IPS-NIHi11 (cell line): Measurements from ENCODE around the gene ACSS1.

ENCODE experiments used
- DNase-seq: peaks from one replicate; pipeline ENCODE4 v3.0.0; 2012; ENCODE audit warnings: mixed read lengths, low spot score

ACSS1 gene

GRCh38 chr20:25058847-25059810 lies 1.2 kb upstream of the ACSS1 start:
- DNase-seq, result no peak

GRCh38 chr20:25057234-25058050 lies 497 bp downstream of the ACSS1 start:
- DNase-seq, result peak; percentile 75

- DNase-seq, result no peak
Observed at GRCh38 chr20:25056690-25057233, 1.2 kb downstream of the ACSS1 start.

DNA sequence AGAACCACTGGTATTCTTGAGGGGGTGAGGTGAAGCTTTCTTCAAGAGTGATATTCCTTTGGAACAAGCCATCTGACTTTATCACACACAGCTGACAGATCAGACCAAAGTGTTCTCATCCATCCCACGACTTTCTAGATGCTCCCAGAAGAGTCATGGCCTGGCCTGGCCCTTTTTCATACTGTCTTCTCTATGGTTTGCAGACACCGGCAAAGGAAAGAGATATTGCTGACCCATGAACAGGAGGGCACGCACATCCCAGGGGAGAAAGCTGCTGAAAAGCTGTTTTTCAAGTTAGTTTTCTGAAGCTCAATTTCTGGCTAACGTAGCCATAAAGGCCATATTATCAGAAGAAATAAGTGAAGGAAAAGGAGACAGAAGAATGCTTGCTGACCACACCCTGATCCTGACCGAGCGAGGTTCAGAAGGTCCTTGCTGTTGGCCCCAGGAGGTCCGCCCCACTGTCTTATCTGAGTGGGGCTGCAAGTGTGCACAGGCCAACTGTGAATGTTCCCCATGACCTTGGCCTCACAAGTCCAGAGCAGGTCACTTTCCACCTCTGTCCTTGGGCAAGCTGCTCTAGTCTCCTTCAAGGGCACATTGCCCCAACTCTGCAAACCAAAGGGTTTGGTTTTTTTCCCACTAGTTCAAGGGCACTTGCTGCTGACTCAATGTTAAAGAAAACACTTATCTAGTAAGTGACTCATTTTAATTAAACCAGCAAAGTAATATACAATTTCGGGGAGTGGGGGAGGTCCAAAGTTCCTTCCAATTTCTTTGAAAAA lies 2.0 kb downstream of the ACSS1 start:
- no peak for DNase-seq

- DNase-seq, result no peak
Observed at GRCh38 chr20:25054995-25055629, 2.8 kb downstream of the ACSS1 start.

DNA sequence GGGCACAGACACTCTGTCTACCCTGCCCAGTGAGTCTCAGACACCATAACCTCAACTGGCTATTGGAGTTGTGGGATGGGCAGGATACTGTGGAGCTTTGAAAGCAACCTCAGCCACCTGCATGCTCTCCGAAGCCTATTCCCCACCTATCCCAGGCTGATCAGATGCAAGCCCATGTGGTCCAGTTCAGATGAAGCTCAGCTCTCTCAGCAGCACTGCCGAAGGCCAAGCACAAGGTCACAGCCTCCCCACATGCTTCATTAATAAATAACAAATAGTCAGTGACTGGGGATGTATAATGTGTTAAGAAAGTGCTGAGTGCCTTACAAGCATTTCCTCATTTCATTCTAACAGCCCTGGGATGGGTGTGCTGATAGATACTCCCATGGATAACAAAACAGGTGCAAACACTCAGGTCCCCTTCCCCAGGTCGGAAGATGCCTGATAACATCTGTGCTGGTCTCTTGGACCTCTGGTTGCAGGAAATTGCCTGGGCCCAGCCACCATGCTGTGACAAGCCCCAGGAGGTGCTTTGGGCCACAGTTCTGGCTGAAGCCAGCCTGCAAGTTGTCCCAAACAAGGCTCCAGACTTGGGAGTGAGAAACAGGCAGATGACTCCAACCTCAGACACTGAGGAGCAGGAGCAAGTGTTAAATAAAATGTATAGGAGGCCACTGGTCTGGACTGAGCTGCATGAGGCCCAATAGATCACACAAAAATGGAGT lies 3.7 kb downstream of the ACSS1 start:
- DNase-seq, result no peak

DNA sequence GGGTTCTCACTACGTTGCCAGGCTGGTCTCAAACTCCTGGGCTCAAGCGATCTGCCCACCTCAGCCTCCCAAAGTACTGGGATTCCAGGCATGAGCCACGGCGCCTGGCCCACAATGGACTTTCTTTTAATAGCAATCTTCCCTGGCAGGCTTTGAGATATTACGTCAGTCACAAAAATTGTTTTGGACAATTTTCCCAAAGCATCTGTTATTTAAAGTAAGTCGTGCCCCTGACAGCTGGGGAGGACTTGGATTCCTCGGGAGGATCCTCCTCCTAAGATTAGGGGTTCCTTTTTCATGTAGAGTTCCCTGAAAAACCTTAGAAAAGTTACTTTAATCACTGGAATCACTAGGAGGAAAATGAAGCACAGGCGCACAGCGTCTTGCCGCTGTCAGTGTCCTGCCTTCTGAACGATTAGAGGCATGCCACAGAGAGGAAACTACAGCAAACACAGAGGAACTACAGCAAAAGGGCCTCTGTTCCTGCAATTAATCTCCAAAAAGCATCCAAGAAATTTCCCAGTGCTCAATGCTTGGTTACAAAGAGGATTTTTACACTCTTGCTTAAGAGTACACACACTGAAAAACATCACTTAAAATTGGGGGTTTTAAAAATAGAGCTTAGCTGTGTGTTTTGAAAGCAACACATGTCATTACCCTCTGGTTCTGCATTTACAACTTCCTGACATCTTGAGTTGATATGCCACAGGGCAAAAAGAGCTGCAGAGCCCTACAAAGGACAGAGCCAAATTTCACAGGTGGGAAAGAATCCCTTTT lies 4.5 kb downstream of the ACSS1 start:
- no peak for DNase-seq

- DNase-seq, result no peak
Observed at GRCh38 chr20:25052255-25053194, 5.4 kb downstream of the ACSS1 start.

DNA sequence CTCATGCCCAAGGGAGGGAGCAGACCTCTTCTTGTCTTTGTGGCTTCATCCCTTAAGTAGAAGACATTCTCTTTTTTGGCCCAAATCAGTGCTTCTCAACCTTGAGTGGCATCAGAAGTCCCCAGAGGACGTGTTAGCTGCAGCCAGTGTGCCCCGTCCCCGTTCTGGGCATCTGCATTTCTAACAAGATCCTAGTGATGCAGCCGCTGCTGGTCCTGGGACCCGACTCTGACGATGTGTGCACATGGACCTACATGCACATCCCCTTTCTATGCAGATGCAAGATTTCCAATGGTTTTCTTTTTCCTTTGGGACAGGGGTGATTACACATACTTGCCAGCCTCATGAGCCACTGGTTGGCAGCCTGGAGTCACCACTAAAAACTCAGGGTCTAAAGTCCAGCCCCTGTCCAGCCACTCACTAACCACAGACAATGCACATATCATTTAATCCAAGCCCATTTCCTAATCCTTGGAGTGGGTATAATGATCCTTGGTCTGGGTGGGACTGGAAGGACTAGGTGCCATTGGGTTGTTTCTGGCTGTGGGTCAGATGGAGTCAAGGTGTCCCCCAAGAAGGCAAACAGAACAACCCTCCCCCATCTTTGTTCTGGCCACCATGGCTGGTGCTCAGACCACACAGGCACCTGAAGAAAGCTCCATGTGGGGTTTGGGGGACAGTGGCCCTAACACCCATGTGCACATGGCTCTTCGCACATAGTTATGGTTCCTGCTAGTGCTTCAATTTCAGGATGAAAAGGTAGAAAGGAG lies 6.4 kb downstream of the ACSS1 start:
- DNase-seq, result no peak

DNA sequence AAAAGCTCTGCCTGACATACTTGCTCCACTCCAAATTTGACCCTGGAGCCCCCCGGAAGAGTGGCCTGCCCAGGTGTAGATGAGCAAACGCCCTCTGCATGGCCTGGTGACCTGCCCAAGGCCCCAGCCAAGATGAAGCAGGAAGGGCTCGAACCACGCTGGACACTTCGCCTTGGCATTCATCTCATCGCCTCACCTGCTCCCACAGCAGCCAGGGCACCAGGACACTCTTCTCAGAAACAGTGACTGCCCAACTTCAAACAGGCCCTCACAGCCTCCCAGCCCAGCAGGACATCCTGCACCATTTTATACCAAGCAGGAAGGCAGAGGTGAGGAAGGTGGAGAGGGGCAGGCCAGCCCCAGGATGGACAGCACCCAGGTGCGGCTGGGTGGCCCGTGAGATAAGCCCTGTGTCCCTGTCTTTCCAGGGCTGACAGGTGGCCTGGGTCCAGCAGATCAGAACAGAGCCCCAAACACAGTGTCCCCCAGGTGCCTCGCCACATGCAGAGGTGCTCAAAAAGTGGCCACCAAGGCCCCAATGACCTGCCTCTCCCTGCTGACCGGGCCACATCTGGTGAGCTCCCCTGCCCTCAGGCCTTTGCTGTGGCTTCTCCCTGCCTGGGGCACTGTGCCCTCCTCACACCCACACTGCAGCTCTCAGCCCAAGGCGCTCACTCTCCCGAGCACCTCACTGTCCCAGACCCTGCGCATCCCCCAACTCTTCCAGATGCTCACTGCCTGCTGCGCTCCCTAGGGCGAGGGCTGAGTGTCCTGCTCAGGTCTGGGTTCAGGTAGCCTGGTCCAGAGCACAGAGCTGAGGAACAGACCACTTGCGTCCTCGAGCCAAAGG lies 7.2 kb downstream of the ACSS1 start:
- no peak for DNase-seq

DNA sequence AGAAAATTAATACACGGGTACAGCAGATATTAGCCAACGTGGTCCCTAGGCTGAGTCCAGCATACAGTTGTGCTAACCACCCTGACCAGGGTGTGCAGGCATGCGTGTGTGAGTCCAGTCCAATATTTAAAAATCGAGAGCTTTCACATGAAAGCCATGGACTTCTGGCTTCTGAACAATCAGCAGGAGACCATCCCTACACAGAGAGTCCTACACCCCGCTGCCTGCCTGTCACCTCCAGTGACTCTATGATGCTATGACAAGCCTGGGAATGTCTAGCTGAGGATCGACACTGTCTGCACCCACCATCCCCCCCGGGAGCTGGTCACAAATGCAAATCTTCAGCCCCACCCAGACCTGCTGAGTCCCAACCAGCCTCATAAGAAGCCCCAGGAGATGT lies 7.9 kb downstream of the ACSS1 start:
- no peak for DNase-seq

GRCh38 chr20:25049261-25050060 lies 8.5 kb downstream of the ACSS1 start:
- no peak for DNase-seq

DNA sequence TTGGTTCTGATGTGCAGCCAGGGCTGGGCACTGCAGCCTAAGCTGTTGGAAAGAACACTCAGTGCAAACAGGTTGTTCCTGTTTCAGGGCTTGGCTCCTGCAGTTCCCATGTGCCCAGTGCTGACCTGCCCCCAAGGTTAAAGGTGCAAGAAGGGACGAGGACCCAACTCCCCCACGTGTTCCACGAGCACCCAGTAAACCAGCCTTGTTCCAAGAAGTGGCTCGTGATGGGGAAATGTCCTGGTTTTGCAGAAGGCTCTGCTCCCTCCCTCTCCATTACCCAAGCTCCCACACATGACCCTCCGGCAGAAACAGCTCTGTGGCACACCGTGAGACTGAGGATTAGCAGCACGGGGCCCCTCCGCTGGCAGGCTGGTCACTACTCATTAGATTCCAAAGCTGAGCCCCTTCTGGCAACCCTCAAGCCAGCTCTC lies 9.4 kb downstream of the ACSS1 start:
- DNase-seq, result no peak

GRCh38 chr20:25047766-25048165 lies 10.2 kb downstream of the ACSS1 start:
- no peak for DNase-seq

- DNase-seq, result no peak
Observed at GRCh38 chr20:25046736-25047666, 10.9 kb downstream of the ACSS1 start.
